IPS-15b (cell line): ENCODE measurements around the gene PAX9.

Experiments
- H3K27me3 ChIP-seq: one replicate; pipeline ENCODE4 v1.6.1; 2013; ENCODE audit warnings: low read length; ENCODE audit not compliant: control insufficient read depth, insufficient read depth
- H3K36me3 ChIP-seq: one replicate; pipeline ENCODE4 v1.6.1; 2013; ENCODE audit warnings: low read length; ENCODE audit not compliant: control insufficient read depth, insufficient read depth
- H3K4me1 ChIP-seq: one replicate; pipeline ENCODE4 v1.6.1; 2013; ENCODE audit warnings: mild to moderate bottlenecking, low read length; ENCODE audit not compliant: control insufficient read depth, insufficient read depth
- H3K4me3 ChIP-seq: one replicate; pipeline ENCODE4 v1.5.1; 2013; ENCODE audit warnings: low read depth, low read length
- H3K9ac ChIP-seq: one replicate; pipeline ENCODE4 v1.6.1; 2013; ENCODE audit warnings: low read depth, mild to moderate bottlenecking, low read length
- H3K9me3 ChIP-seq: one replicate; pipeline ENCODE4 v1.6.1; 2013; ENCODE audit warnings: mild to moderate bottlenecking, low read length; ENCODE audit not compliant: control insufficient read depth, insufficient read depth

PAX9 gene

DNA sequence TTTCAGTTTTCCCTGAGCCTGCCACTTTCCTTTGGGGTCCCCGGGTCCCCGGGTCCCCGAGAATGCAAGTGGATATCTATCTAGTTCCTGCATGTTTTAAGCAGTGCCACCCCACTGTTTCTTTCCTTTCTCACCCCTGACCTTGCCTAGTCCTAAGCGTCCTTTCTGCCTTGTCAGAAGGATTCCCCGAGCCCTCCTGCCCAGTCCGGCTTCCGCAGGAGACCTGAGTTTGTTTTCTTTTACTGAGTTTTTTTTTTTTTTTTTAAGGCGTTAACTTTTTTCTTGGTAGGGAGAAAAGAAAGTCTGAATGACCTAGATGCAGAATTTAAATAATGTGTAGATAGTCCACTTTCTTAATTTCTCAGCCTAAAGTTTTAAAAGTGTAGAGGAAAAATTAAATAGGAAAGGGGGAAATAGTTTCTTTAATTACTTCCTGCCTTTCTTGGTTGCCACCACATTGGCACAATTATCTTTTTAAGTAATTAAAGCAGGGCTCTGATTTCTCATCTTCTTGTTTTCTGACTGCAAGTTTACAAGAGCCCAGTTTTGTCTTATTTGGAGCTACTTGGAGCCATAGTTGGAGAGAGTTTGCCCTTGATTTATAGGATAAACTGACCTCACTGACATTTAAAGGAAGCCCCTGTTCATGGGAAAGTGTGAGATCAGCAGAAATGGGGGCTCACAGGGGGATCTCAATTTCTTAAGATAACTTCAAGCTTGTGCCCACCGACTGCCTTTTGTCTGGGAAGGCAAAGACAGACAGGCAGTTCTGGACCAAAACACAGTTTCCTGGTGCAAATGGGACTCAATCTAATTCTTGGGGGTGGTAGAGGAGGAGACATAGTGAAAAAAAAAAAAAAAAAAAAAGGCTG lies 2.9 kb downstream of the PAX9 start:
- Histone ChIP-seq H3K27me3 (peaks cover 95% of the 10 kb centered on the region), H3K36me3 (no peaks in the 10 kb centered on the region), H3K4me3 (peak overlapping the region; percentile 16), H3K4me1 (peaks cover 2% of the 10 kb centered on the region), H3K9me3 (no peaks in the 10 kb centered on the region), H3K9ac (no peak overlapping the region)

DNA sequence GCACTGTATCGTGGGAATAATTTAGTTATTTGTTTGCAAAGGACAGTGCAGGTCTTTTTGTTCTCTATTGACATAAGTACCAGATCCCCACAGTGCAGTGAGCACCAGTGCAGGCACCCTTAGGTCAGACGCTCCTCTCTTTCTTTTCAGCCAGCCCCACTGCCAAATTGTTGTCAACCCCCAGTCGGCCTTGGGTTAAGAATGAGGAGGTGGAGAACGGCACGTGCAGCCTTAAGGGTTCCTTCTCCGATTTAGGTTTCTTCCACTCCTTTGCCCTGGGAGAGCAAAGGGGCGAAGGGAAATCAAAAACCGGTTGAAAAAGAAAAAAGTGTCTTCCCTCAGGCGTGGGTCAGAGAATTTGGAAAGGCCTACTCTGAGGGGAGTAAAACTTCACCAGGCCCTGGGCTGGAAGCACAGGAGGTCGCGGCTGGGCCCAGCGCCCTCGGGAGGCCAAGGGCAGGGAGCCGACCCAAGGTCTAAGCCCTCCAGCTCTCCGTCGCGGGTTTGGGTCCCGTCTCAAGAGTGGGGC lies 4.3 kb downstream of the PAX9 start:
- Histone ChIP-seq H3K4me3 (peak overlapping the region; percentile 51), H3K9me3 (no peaks in the 10 kb centered on the region), H3K36me3 (no peaks in the 10 kb centered on the region), H3K4me1 (peaks cover 2% of the 10 kb centered on the region), H3K27me3 (peaks cover 94% of the 10 kb centered on the region), H3K9ac (no peak overlapping the region)

DNA sequence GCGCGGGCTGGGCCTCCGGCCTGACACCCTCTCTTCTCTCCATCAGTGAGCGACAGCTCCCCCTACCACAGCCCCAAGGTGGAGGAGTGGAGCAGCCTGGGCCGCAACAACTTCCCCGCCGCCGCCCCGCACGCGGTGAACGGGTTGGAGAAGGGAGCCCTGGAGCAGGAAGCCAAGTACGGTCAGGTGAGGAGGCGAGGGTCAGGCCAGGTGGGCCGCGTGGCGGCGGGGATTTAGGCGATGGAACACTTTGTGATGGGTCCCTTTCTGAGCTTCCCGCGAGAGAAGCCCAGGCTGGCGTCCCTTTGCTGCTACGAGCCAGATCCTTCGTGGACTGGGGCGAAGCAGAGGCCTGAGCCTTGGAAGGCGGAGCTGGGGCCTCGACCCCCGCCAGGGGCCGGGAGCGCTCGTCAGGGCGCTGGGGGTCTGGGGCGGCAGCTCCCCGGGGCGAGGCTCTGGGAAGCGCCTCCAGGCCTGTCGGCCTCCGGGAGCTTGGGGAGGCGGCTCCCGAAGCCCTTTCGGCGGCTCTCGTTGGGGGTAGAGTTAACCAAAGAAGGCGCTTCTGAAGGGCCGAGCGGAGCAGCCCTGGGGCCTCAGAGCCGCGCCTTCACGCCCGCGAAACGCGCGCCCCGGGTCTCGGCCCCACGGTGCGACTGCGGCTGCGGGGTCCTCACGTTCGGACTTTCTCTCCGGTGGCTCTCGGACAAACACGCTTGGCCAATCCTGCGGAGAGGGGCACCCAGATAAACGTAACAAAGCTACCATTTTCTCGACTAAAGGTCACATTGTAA lies 5.0 kb downstream of the PAX9 start:
- H3K4me3 ChIP-seq = peak overlapping the region; percentile 51
- peaks cover 95% of the 10 kb centered on the region for H3K27me3 ChIP-seq
- H3K4me1 ChIP-seq = peaks cover 2% of the 10 kb centered on the region
- no peaks in the 10 kb centered on the region for H3K9me3 ChIP-seq
- H3K9ac ChIP-seq = no peak overlapping the region
- no peaks in the 10 kb centered on the region for H3K36me3 ChIP-seq

DNA sequence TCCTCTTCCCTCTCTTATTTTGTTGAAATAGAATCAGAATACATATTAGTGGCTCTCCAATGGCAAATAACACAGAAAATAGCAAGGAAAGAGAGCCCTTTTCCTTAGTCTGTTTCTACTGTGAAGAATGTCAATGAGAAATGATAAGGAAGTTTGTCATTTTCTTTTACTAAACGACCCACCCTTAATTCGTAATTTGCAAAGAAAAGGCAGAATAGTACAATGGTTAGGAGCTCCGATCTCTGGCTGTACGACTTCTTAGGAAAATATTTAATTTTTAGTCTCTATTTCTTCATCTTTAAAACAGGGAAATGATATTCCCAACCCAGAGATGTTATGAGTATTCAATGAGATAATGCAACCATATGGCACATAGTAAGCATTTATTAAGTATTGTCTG lies 6.0 kb downstream of the PAX9 start:
- Histone ChIP-seq H3K9ac (no peak overlapping the region), H3K4me3 (no peak overlapping the region), H3K9me3 (no peaks in the 10 kb centered on the region), H3K4me1 (no peaks in the 10 kb centered on the region), H3K27me3 (peaks cover 91% of the 10 kb centered on the region), H3K36me3 (no peaks in the 10 kb centered on the region)

DNA sequence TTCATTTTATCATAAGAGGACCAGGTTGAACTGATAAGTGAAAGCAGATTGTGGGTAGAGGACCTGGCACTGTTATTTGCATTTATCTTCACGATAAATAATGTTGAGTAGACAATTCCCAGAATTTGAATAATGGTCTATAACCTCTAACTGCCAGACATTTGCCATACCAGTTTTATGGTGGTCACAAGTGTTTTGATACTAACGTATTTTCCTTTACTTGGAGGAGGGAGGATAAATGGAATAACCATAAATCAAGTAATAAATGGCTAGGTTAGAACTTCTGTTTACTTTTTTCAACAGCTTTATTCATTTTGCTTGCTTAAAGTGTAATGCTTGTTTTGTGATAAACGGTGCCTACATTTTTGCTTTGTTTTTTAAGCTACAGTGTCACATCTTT lies 9.5 kb downstream of the PAX9 start:
- H3K4me1 ChIP-seq = peaks cover 2% of the 10 kb centered on the region
- no peak overlapping the region for H3K4me3 ChIP-seq
- H3K27me3 ChIP-seq = peaks cover 56% of the 10 kb centered on the region
- H3K9me3 ChIP-seq = no peaks in the 10 kb centered on the region
- H3K36me3 ChIP-seq = no peaks in the 10 kb centered on the region
- no peak overlapping the region for H3K9ac ChIP-seq

DNA sequence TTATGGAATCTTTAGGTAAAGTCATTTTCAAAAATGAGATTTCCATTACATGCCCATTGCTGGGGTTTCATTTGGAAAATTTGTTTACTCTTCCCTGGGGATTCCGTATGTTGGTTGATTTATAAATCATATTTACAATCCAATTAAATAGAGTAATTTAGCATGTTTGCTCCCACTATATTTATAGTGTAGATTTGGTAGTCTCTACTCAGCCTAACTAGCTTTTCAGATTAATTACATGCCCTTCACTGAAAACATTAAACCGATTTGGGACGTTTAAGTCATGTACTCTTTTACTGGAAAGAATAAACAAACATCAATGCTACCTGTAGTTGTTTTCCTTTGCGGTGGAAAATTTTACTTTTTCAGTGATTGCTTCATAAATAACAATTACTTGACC lies 10.4 kb downstream of the PAX9 start:
- H3K9me3 ChIP-seq = no peaks in the 10 kb centered on the region
- H3K4me3 ChIP-seq = no peak overlapping the region
- peaks cover 8% of the 10 kb centered on the region for H3K4me1 ChIP-seq
- peaks cover 46% of the 10 kb centered on the region for H3K27me3 ChIP-seq
- no peaks in the 10 kb centered on the region for H3K36me3 ChIP-seq
- no peak overlapping the region for H3K9ac ChIP-seq

DNA sequence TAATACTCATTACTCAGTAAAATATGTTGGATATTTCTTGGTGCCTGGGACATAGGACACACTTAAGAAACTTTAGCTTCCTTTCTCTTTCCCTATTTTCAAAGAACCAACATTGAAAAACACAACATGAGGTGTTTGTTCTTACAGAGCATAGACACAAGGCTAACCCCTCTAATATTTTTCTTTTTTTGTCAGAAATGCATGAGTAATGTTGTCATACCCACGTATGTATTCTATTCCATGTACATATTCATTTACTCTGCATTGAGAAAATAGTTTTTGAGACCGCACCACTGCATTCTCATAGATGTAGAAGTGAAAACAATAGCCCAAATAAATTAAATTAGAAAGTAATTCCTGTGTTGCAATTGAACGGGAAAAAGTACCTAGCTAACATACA lies 13.0 kb downstream of the PAX9 start:
- Histone ChIP-seq H3K36me3 (no peaks in the 10 kb centered on the region), H3K9ac (no peak overlapping the region), H3K4me1 (peaks cover 8% of the 10 kb centered on the region), H3K27me3 (peaks cover 21% of the 10 kb centered on the region), H3K9me3 (no peaks in the 10 kb centered on the region), H3K4me3 (no peak overlapping the region)

DNA sequence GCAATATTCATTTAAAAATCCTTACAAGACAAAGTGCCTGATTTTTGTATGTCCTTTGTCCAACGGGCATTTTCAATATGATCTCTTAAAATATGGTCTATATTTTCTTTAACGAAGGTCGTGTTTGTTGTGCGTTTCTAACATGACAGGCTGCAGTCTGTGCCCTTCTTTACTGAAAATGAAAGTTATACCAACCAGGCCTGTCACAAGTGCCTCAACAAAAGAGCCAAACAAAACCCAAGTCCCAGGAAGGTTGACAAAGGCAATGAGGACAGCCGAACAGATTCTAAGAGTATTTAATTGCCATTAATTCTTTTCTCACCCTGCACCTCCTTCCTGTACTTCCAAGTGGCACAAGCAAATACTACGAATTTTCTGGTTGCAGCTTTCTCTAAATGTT lies 13.9 kb downstream of the PAX9 start:
- Histone ChIP-seq H3K36me3 (no peaks in the 10 kb centered on the region), H3K27me3 (peaks cover 12% of the 10 kb centered on the region), H3K9me3 (no peaks in the 10 kb centered on the region), H3K4me3 (no peak overlapping the region), H3K9ac (no peak overlapping the region), H3K4me1 (peaks cover 8% of the 10 kb centered on the region)

DNA sequence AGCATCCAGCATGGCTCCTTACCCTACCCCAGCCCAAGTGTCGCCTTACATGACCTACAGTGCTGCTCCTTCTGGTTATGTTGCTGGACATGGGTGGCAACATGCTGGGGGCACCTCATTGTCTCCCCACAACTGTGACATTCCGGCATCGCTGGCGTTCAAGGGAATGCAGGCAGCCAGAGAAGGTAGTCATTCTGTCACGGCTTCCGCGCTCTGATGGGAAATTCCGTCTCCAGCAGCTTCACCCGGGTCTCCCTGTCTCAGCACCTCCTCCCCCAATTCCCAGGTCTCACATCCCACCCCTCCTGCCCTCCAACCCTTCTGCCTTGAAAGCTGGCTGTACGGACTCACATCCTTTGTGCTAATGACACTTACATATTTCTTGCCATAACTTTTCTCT lies 14.6 kb downstream of the PAX9 start:
- Histone ChIP-seq H3K4me3 (peak overlapping the region; percentile 33), H3K27me3 (peaks cover 6% of the 10 kb centered on the region), H3K36me3 (no peaks in the 10 kb centered on the region), H3K4me1 (peaks cover 8% of the 10 kb centered on the region), H3K9ac (no peak overlapping the region), H3K9me3 (no peaks in the 10 kb centered on the region)

DNA sequence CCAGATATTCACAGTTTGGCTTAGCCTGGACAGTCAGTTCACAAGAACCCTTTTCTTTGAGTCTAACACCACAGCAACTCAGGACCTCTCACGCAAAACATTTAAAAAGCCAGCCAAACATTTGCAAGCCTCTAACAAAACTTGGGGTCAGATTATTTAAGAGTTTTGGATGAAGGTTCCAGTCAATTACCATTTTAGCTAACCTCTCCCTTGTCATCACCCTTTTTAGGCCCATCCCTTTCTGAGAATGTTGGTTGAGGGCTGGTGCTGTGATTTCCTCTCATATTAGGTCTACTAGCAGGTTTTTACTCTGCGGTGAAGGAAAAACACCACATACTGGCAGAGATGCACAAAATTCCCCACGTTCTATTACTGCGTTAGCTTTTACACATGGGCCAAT lies 20.7 kb downstream of the PAX9 start:
- no peaks in the 10 kb centered on the region for H3K9me3 ChIP-seq
- no peak overlapping the region for H3K9ac ChIP-seq
- H3K4me3 ChIP-seq = no peak overlapping the region
- peaks cover 5% of the 10 kb centered on the region for H3K4me1 ChIP-seq
- H3K27me3 ChIP-seq = no peaks in the 10 kb centered on the region
- H3K36me3 ChIP-seq = no peaks in the 10 kb centered on the region

DNA sequence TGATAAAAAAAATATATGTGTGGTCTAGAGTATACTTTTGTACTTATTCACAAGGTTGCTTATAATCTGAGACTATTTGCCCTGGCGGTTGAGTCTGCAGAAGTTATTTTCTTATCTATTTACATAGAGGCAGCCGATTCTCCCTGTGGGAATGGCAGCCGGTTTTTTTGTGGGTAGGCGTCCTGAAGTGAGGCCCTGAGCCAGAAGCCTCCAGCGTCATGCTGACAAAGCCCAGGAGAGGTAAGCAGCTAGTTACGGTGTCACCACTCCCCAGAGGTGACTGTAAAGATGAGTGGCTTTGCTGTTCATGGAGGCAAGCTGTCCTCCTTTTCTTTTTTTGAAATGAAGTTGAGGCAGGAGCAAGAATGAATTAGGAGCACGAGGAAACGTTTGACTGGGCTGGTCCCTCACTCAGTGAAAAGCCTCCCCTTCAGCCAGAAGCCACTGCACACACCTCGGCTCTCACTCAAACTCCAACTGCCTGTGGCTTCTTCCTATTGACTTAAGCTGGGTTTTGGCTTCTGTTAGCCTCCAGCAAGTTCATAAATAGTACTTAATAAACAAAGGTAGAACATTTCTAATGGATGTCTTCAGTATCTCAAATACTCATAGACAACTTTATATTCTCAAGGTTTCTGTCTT lies 21.5 kb downstream of the PAX9 start:
- Histone ChIP-seq H3K9ac (no peak overlapping the region), H3K36me3 (no peaks in the 10 kb centered on the region), H3K4me3 (no peak overlapping the region), H3K9me3 (no peaks in the 10 kb centered on the region), H3K27me3 (no peaks in the 10 kb centered on the region), H3K4me1 (peaks cover 5% of the 10 kb centered on the region)
